Measurements from ENCODE around the gene ZSCAN26. TPM values are rescaled to one million over a fixed set of nuclear protein-coding genes. Genes with fewer than 3 reads are reported as not detected.

ZSCAN26 gene
- polyA plus RNA-seq, 1 of the 3 experiments (the other 2 are of a cell fraction): 11.0 TPM

- WGBS (ENCODE audit: low lambda C conversion rate): 10% methylated on average over 1 of the region's 1 CpG
- ChIA-PET POLR2A (interaction anchor here (0.7 to 2.7 kb wide), 11 partner anchors 13 to 132 kb away, joined by 3 to 29 read pairs (median 5); partner anchors contain the start of genes PGBD1, ZKSCAN3, ZKSCAN4 and ZKSCAN8), CTCF (interaction anchor here (1.1 to 3.8 kb wide), 3 partner anchors 14 to 87 kb away, joined by 3 to 29 read pairs (median 4); partner anchors contain the start of genes PGBD1 and ZKSCAN4)
- Histone ChIP-seq H3K4me1 (ENCODE audit: control insufficient read depth in 1 of 2, insufficient read depth in 2 of 2, low read depth in 1 of 2, low read length in 1 of 2) (peaks cover 0 to 10% of the 10 kb centered on the region in 2 experiments; a peak in 3 of 4 replicates), H3K9me3 (no peaks in the 10 kb centered on the region), H3K4me2 (peak overlapping the region; percentile 83), H3F3A (replicated peaks; ENCODE audit: insufficient read depth) (peaks cover 25% of the 10 kb centered on the region), H3K9me2 (no peaks in the 10 kb centered on the region), H3K4me3 (ENCODE audit: low read depth in 2 of 2, low read length in 1 of 2) (peak overlapping the region; percentile 76 to 85), H2AFZ (ENCODE audit: low read depth) (peak overlapping the region; percentile 94), H3K27ac (ENCODE audit: low read depth in 2 of 2, low read length in 1 of 2) (peak overlapping the region; percentile 71 to 96), H3K36me3 (replicated peaks in 1 of 2; ENCODE audit: control insufficient read depth in 1 of 2, insufficient read depth in 2 of 2, low read length in 1 of 2) (peaks cover 6 to 10% of the 10 kb centered on the region in 2 experiments), H3K9ac (peak overlapping the region; percentile 83), H3K79me2 (ENCODE audit: insufficient read depth) (peaks cover 43% of the 10 kb centered on the region), H3K27me3 (ENCODE audit: insufficient read depth) (no peaks in the 10 kb centered on the region), H4K20me1 (ENCODE audit: insufficient read depth) (no peaks in the 10 kb centered on the region)
- TF ChIP-seq, protein P1, sequence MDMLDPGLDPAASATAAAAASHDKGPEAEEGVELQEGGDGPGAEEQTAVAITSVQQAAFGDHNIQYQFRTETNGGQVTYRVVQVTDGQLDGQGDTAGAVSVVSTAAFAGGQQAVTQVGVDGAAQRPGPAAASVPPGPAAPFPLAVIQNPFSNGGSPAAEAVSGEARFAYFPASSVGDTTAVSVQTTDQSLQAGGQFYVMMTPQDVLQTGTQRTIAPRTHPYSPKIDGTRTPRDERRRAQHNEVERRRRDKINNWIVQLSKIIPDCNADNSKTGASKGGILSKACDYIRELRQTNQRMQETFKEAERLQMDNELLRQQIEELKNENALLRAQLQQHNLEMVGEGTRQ (IDR thresholded peaks at IDR 0.05; ENCODE audit: borderline replicate concordance, low read depth, low read length): no peak
- TF ChIP-seq EP300 (IDR thresholded peaks at IDR 0.05; ENCODE audit: borderline replicate concordance in 1 of 2, low read depth in 1 of 2, low read length in 1 of 2) (no peak), NFIC (IDR thresholded peaks at IDR 0.05; ENCODE audit: borderline replicate concordance) (no peak), RXRA (IDR thresholded peaks at IDR 0.05; ENCODE audit: borderline replicate concordance, low read depth) (no peak), FOXJ3 (CRISPR knock-in tag; IDR thresholded peaks at IDR 0.05) (no peak), RFX5 (IDR thresholded peaks at IDR 0.05; ENCODE audit: low read length) (no peak), MAX (IDR thresholded peaks at IDR 0.05; ENCODE audit: low read depth) (no peak), CHD2 (IDR thresholded peaks at IDR 0.05; ENCODE audit: low read length, partially characterized antibody) (no peak), FOXM1 (IDR thresholded peaks at IDR 0.05; ENCODE audit: low read depth) (no peak)
- DNase-seq: no peak
Observed at GRCh38 chr6:28267695-28268059, 734 bp downstream of the ZSCAN26 start.

DNA sequence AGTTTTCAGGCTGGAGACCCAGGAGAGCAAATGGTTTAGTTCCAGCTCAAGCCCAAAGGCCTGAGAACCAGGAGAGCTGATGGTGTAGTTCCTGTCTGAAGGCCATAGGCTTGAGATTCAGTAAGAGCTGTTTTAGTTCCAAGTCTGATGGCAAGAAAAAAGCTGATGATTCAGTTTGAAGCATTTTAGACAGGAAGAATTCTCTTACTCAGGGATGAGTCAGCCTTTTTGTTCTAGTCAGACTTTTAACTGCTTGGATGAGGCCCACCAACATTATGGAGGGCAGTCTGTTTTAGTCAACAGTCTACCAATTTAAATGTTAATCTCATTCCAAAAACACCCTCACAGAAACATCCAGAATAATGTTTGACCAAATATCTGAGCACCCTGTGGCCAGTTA, 2.5 kb downstream of the ZSCAN26 start:
- peak; percentile 77 for TF ChIP-seq JUND (IDR thresholded peaks at IDR 0.05)
- TF ChIP-seq FOSL2 (IDR thresholded peaks at IDR 0.05; ENCODE audit: borderline replicate concordance, low read depth): peak; percentile 92
- no peak for TF ChIP-seq TAF1 (IDR thresholded peaks at IDR 0.05; ENCODE audit: borderline replicate concordance, low read depth, low read length)
- TF ChIP-seq PBX3 (IDR thresholded peaks at IDR 0.05): peak; percentile 47
- TF ChIP-seq FOXM1 (IDR thresholded peaks at IDR 0.05; ENCODE audit: low read depth): no peak
- TF ChIP-seq TCF12 (IDR thresholded peaks at IDR 0.05): peak; percentile 28; the same call in 1 of the 2 replicates
- TF ChIP-seq NFIC (IDR thresholded peaks at IDR 0.05; ENCODE audit: borderline replicate concordance): peak; percentile 42; the same call in 1 of the 2 replicates
- H3K9me2 ChIP-seq: no peaks in the 10 kb centered on the region
- peaks cover 17 to 25% of the 10 kb centered on the region in 2 experiments for H3K36me3 ChIP-seq (replicated peaks in 1 of 2; ENCODE audit: control insufficient read depth in 1 of 2, insufficient read depth in 2 of 2, low read length in 1 of 2)
- ChIA-PET CTCF (interaction anchor here (3.8 kb wide), 1 partner anchor 85 kb away, joined by 29 read pairs; no protein-coding TSS in a partner anchor), POLR2A (interaction anchor here (0.7 kb wide), 1 partner anchor 12 kb away, joined by 3 read pairs; the partner anchor contains the start of gene PGBD1)
- H2AFZ ChIP-seq (ENCODE audit: low read depth): no peak overlapping the region
- H4K20me1 ChIP-seq (ENCODE audit: insufficient read depth): no peaks in the 10 kb centered on the region
- no peak overlapping the region for H3K9ac ChIP-seq
- DNase-seq: no peak
- H3K4me2 ChIP-seq: no peak overlapping the region
- no peak overlapping the region for H3K4me3 ChIP-seq (ENCODE audit: low read depth in 2 of 2, low read length in 1 of 2)
- H3F3A ChIP-seq (replicated peaks; ENCODE audit: insufficient read depth): peaks cover 19% of the 10 kb centered on the region
- H3K27me3 ChIP-seq (ENCODE audit: insufficient read depth): no peaks in the 10 kb centered on the region
- peak overlapping the region in 1 of 2 experiments; percentile 76; a peak in 2 of 4 replicates for H3K27ac ChIP-seq (ENCODE audit: low read depth in 2 of 2, low read length in 1 of 2)
- peaks cover 43% of the 10 kb centered on the region for H3K79me2 ChIP-seq (ENCODE audit: insufficient read depth)
- peaks cover 0 to 10% of the 10 kb centered on the region in 2 experiments; a peak in 3 of 4 replicates for H3K4me1 ChIP-seq (ENCODE audit: control insufficient read depth in 1 of 2, insufficient read depth in 2 of 2, low read depth in 1 of 2, low read length in 1 of 2)
- no peaks in the 10 kb centered on the region for H3K9me3 ChIP-seq
